Activated naive CD8-positive, alpha-beta T cell treated with anti-CD3 and anti-CD28 coated beads, Interleukin-2, amount 50 U/mL, for 24 hours (primary cell): ENCODE measurements around the gene PFN1.
"Not testable (repeated sequence)": the region's sequence is repeated elsewhere in the genome, so short reads cannot be mapped to it uniquely, and the experiment has no call there.

ENCODE experiments used
- ATAC-seq: fragments of 150-1000 bp; cut with Tn5 transposase; one replicate; pipeline ENCODE4 v1.10.0; 2021
- DNase-seq: peaks from one replicate; pipeline ENCODE4 v3.0.0; 2021
- H3K27ac Mint-ChIP-seq: one replicate; pipeline ENCODE4 v1.8.0; 2021; ENCODE audit warnings: mild to moderate bottlenecking, mixed read lengths
- H3K27me3 Mint-ChIP-seq: one replicate; pipeline ENCODE4 v1.8.0; 2021; ENCODE audit warnings: mixed read lengths
- H3K36me3 Mint-ChIP-seq: one replicate; pipeline ENCODE4 v1.8.0; 2021; ENCODE audit warnings: low read depth, mixed read lengths
- H3K4me1 Mint-ChIP-seq: one replicate; pipeline ENCODE4 v1.8.0; 2021; ENCODE audit warnings: mixed read lengths
- H3K4me3 Mint-ChIP-seq: one replicate; pipeline ENCODE4 v1.8.0; 2021; ENCODE audit warnings: mild to moderate bottlenecking, moderate library complexity, mixed read lengths
- H3K9me3 Mint-ChIP-seq: one replicate; pipeline ENCODE4 v1.8.0; 2021; ENCODE audit warnings: mixed read lengths

PFN1 gene

DNA sequence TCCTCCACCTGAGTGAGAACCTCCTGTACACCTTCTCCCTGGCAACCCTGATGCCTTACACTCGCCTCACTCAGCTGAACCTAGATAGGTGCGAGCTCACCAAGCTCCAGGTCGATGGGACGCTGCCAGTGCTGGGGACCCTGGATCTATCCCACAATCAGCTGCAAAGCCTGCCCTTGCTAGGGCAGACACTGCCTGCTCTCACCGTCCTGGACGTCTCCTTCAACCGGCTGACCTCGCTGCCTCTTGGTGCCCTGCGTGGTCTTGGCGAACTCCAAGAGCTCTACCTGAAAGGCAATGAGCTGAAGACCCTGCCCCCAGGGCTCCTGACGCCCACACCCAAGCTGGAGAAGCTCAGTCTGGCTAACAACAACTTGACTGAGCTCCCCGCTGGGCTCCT, 15.6 kb downstream of the PFN1 start:
- peaks cover 18% of the 10 kb centered on the region for H3K36me3 Mint-ChIP-seq
- H3K9me3 Mint-ChIP-seq = no peaks in the 10 kb centered on the region
- peaks cover 21% of the 10 kb centered on the region for H3K4me1 Mint-ChIP-seq
- DNase-seq (no peak), ATAC-seq (no peak)
- no peaks in the 10 kb centered on the region for H3K27me3 Mint-ChIP-seq
- H3K27ac Mint-ChIP-seq = no peak overlapping the region
- H3K4me3 Mint-ChIP-seq = no peak overlapping the region

DNA sequence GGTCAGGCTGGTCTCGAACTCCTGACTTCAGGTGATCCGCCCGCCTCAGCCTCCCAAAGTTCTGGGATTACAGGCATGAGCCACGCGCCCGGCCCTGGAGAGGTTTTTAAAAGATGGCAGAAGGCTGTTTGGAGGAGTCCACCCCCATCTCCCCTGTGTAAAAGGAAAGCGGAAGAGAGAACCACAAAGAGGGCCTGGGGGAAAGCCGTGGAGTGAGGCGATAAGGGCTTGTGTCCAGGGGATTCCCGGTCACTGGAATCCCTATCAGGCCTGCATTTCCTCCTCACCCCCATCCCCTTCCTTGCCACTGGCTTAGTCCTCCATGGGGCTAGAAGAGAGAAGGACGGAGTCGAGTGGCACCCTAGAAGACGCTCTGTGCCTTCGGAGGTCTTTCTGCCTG, 16.4 kb downstream of the PFN1 start, which contains the start of gene GP1BA:
GP1BA (plus strand) TSS at position 315 of the 400 bp plus-strand sequence. CDS start 328 bp downstream, outside the sequence.
- DNase-seq = no peak
- peaks cover 15% of the 10 kb centered on the region for H3K36me3 Mint-ChIP-seq
- peaks cover 20% of the 10 kb centered on the region for H3K4me1 Mint-ChIP-seq
- H3K27me3 Mint-ChIP-seq = no peaks in the 10 kb centered on the region
- ATAC-seq = no peak
- H3K4me3 Mint-ChIP-seq = no peak within 1 kb of the TSS
- no peak within 1 kb of the TSS for H3K27ac Mint-ChIP-seq
- H3K9me3 Mint-ChIP-seq = no peaks in the 10 kb centered on the region

DNA sequence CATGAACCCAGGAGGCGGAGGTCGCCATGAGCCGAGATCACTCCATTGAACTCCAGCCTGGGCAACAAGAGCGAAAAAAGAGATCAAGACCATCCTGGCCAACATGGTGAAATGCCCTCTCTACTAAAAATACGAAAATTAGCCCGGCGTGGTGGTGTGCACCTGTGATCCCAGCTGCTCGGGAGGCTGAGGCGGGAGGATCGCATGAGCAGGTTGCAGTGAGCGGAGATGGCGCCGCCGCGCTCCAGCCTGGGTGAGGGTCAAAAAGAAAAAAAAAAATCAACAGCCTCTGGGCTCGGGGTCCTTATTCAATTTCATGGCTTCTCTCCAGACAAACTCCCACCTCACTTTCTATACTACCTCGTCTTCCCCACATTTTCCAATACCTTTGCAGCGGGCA, 19.4 kb downstream of the PFN1 start:
- Mint-ChIP-seq H3K9me3 (no peaks in the 10 kb centered on the region), H3K27me3 (no peaks in the 10 kb centered on the region), H3K27ac (no peak overlapping the region), H3K4me1 (peaks cover 7% of the 10 kb centered on the region), H3K4me3 (no peak overlapping the region), H3K36me3 (peaks cover 8% of the 10 kb centered on the region)
- DNase-seq (no peak), ATAC-seq (no peak)

DNA sequence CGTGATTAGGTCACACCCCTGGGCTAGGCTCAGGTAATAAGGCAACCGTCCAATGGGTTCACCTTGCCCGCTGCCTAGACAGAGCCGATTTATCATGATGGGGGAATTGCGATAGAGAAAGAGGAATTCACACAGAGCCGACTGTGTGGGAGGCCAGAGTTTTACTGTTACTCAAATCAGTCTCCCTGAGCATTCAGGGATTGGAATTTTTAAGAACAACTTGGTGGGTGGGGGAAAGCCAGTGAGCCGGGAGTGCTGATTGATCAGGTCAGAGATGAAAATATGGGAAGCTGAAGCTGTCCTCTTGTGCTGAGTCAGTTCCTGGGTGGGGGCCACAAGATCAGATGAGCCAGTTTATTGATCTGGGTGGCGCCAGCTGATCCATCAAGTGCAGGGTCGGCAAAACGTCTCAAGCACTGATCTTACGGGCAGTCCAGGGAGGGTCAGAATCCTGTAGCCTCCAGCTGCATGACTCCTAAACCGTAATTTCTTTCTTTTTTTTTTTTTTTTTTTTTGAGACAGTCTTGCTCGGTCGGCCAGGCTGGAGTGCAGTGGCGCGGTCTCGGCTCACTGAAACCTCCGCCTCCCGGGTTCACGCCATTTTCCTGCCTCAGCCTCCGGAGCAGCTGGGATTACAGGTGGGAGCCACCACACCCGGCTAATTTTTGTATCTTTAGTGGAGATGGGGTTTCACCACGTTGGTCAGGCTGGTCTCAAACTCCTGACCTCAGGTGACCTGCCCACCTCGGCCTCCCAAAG, 21.6 kb downstream of the PFN1 start:
- not testable (repeated sequence) for H3K27ac Mint-ChIP-seq, H3K36me3 Mint-ChIP-seq, ATAC-seq, H3K4me1 Mint-ChIP-seq, H3K4me3 Mint-ChIP-seq, DNase-seq, H3K9me3 Mint-ChIP-seq, H3K27me3 Mint-ChIP-seq

DNA sequence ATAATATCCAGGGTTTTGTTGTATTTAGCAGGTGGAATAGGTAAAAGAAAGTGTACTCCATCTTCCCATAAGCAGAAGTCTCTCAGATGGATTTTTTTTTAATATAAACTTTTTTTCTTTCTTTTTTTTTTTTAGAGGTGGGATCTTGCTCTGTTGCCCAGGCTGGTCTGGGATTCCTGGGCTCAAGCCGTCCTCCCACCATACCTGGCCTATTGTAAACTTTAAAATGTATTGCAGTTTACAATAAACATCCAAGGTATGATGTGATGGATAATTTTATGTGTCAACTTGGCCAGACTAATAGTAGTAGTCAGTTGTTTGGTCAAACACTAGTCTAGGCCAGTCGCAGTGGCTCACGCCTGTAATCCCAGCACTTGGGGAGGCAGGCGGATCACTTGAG, 27.0 kb downstream of the PFN1 start:
- Mint-ChIP-seq H3K4me1 (no peaks in the 10 kb centered on the region), H3K4me3 (no peak overlapping the region), H3K36me3 (no peaks in the 10 kb centered on the region), H3K9me3 (no peaks in the 10 kb centered on the region), H3K27me3 (no peaks in the 10 kb centered on the region), H3K27ac (no peak overlapping the region)
- ATAC-seq (no peak), DNase-seq (no peak)

DNA sequence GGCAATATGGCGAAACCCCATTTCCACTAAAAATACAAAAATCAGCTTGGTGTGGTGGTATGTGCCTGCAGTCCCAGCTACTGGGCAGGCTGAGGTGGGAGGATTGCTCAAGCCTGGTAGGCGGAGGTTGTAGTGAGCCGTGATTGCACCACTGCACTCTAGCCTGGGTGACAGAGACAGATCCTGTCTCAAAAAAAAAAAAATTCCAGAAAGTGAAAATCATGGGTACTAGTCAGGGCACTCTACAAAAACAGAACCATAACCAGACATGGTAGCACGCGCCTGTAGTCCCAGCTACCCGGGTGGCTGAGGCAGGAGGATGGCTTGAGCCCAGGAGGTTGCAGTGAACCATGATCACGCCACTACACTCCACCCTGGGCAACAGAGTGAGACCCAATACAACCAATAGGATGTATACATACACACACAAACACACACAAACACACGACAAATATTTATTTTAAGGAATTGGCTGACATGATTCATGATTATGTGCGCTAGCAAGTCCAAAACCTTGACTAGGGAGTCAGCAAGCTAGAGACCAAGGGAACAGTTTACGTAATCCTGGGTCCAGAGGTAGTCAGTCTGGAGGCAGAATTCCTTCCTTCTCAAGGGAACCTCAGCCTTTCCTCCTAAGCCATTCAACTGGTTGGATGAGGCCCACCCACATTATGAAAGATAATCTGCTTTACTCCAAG, 27.8 kb downstream of the PFN1 start:
- Mint-ChIP-seq H3K27me3 (no peaks in the 10 kb centered on the region), H3K4me1 (no peaks in the 10 kb centered on the region), H3K4me3 (no peak overlapping the region), H3K36me3 (no peaks in the 10 kb centered on the region), H3K9me3 (no peaks in the 10 kb centered on the region), H3K27ac (no peak overlapping the region)
- ATAC-seq = no peak
- no peak for DNase-seq

DNA sequence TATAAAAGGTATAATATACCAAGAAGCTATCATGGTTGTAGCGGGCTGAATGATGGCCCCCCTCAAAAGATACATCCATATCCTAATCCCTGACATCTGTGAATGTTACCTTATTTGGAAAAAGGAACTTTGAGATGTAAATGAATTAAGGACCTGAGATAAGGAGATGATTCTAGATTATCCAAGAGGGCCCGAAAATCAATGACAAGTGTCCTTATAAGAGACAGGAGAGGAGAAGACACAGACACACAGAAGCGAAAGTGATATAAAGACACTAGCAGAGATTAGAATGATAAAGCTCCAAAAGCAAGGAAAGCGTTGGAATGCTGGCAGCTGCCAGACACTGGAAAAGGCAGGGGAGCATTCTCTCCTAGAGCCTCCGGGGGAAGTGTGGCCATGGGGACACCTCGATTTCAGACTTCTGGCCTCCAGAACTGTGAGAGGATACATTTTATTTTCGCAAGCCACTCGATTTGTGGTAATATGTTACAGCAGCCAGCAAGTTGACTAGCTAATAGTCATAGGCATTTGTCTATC, 28.8 kb downstream of the PFN1 start:
- Mint-ChIP-seq H3K4me1 (no peaks in the 10 kb centered on the region), H3K9me3 (no peaks in the 10 kb centered on the region), H3K4me3 (no peak overlapping the region), H3K27ac (no peak overlapping the region), H3K36me3 (no peaks in the 10 kb centered on the region), H3K27me3 (no peaks in the 10 kb centered on the region)
- ATAC-seq (no peak), DNase-seq (no peak)

DNA sequence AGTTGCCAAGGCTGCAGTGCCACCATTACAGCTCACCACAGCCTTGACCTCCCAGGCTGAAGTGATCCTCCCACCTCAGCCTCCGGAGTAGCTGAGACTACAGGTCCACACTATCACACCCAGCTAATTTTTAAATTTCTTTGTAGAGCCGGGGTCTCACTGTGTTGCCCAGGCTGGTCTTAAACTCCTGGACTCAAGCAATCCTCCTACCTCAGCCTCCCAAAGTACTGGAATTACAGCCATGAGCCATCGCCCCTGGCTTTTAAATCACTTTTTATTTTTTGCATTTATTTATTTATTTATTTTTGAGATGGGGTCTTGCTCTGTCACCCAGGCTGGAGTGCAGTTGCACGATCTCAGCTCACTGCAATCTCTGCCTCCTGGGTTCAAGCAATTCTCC, 33.8 kb downstream of the PFN1 start:
- not testable (repeated sequence) for H3K9me3 Mint-ChIP-seq, H3K4me3 Mint-ChIP-seq, H3K4me1 Mint-ChIP-seq, ATAC-seq, DNase-seq, H3K27me3 Mint-ChIP-seq, H3K36me3 Mint-ChIP-seq, H3K27ac Mint-ChIP-seq

DNA sequence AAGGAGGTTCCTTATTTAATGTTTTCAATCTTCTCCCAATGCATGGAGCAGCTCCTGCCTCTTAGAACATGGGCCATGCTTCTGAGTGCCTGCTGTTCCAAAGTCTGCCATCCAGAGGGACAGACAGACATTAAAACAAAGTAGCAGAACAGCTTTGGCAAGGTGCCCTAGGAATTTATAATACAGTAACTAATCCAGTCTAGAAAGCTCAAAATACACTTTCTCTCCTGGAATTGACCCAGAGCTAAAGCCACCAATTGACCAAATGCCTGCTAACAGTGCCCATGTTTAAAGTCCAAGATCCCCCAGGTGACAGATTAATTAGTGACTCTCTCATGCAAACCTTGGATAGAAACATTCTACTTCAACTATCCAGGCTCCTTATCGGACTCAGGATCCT, 34.3 kb downstream of the PFN1 start:
- Mint-ChIP-seq H3K27ac (no peak overlapping the region), H3K4me1 (no peaks in the 10 kb centered on the region), H3K27me3 (peaks cover 3% of the 10 kb centered on the region), H3K4me3 (no peak overlapping the region), H3K9me3 (no peaks in the 10 kb centered on the region), H3K36me3 (no peaks in the 10 kb centered on the region)
- DNase-seq (no peak), ATAC-seq (no peak)

DNA sequence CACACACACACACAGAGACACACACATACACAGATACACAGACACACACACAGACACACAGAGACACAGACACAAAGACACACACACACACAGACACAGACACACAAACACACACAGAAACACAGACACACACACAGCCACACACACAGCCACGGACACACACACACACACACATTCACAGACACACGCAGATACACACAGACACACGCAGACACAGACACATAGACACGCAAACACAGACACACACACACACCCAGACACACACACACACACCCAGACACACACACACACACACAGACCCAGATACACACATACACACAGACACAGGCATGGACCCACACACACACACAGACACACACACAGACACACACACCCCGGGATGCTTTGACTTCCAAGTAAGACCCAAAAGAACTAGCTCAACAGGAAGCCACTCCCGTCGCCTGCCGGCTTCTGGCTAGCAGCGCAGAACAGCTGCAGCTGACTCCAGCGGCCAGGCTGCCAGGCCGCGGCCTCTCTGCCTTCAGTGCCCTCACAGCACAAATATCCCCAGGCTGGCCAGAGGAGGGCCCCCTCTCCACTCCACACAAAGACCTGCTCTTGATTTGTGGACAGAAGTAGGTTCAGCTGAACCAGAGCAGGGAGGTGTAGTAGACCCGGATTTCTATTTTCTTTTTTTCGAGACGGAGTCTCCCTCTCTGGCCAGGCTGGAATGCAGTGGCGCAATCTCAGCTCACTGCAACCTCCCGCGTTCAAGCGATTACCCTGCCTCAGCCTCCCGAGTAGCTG, 39.4 kb downstream of the PFN1 start:
- DNase-seq (peak; percentile 72), ATAC-seq (peak; percentile 99)
- Mint-ChIP-seq H3K9me3 (no peaks in the 10 kb centered on the region), H3K36me3 (no peaks in the 10 kb centered on the region), H3K27ac (no peak overlapping the region), H3K4me1 (no peaks in the 10 kb centered on the region), H3K4me3 (no peak overlapping the region), H3K27me3 (peaks cover 3% of the 10 kb centered on the region)

DNA sequence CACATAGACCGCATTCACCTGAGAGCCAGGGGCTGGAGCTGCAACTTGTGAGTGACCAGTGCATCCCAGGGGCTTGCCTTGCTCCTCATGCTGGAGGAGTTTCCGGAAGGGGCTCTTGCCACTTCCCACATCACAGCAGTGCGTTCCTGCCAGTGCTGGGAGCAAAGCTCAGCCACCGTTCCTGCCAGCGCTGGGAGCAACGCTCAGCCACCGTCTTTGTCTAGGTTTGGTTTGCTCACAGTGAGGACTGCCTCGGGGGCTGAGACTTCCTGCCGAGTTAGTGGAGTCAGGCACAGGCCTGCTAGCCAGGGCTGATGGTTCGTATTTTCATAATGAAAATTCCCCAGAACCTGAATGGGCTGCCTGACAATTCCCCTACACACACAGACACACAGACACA, 40.0 kb downstream of the PFN1 start:
- Mint-ChIP-seq H3K4me3 (no peak overlapping the region), H3K36me3 (no peaks in the 10 kb centered on the region), H3K27ac (no peak overlapping the region), H3K9me3 (no peaks in the 10 kb centered on the region), H3K27me3 (peaks cover 3% of the 10 kb centered on the region), H3K4me1 (peaks cover 5% of the 10 kb centered on the region)
- DNase-seq = no peak
- no peak for ATAC-seq

DNA sequence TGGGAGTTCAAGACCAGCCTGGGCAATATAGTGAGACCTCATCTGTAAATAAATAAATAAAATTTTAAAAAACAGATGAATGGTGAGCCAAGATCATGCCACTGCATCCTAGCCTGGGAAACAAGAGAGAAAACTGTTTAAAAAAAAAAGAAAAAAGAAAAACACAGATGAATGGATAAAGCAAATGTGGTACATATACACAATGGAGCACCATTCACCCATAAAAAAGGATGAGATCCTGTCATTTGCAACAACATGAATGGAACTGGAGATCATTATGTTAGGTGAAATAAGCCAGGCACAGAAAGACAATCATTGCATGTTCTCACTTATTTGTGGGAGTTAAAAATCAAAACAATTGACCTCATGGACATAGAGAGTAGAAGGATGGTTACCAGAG, 41.7 kb downstream of the PFN1 start:
- H3K9me3 Mint-ChIP-seq, H3K27me3 Mint-ChIP-seq, H3K4me3 Mint-ChIP-seq, DNase-seq, H3K36me3 Mint-ChIP-seq, ATAC-seq, H3K27ac Mint-ChIP-seq: not testable (repeated sequence)
- peaks cover 16% of the 10 kb centered on the region for H3K4me1 Mint-ChIP-seq

DNA sequence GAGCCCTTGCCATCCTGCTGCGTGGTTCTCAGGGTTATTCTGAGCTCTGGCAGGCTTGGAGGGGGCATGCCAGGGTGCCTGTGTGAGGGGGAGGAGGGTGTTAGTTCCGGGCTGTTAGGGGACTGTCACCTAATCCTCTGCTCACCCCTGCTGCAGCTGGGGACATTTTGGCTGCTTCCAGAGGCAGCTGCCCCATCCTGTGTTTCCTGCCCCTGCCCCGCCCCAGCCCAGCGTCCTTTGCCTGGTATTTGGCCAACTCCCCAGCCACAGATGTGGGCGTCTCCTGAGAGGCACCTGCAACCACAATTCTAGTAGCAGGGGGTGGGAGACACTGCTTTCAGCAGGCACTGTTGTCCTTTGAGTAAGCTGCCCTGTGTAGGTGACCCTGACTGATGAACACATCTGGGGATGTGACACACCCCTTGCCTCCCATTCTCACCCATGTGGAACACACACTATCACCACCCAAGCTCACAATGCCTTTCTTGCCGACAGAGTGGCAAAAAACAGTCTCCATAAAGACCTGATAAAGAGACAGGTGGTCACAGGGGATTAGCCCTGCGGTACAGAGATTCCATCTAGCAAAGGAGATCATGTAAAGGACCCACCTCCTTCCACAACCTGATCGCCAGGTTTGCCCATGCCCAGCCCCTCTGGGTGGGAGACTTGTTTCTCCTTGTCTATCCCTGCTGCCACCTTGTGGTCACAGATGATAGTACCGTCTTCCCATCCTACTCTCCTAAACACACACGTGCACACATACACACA, 45.1 kb downstream of the PFN1 start, which contains the start of gene CHRNE:
CHRNE (minus strand) TSS at position 48 of the 768 bp plus-strand sequence; CDS start at position 13, 35 bp downstream.
- H3K27ac Mint-ChIP-seq = peak within 1 kb of the TSS; percentile 17
- no peaks in the 10 kb centered on the region for H3K27me3 Mint-ChIP-seq
- ATAC-seq = peak; percentile 51
- peak; percentile 82 for DNase-seq
- no peaks in the 10 kb centered on the region for H3K36me3 Mint-ChIP-seq
- peak within 1 kb of the TSS; percentile 53 for H3K4me3 Mint-ChIP-seq
- peaks cover 39% of the 10 kb centered on the region for H3K4me1 Mint-ChIP-seq
- no peaks in the 10 kb centered on the region for H3K9me3 Mint-ChIP-seq

DNA sequence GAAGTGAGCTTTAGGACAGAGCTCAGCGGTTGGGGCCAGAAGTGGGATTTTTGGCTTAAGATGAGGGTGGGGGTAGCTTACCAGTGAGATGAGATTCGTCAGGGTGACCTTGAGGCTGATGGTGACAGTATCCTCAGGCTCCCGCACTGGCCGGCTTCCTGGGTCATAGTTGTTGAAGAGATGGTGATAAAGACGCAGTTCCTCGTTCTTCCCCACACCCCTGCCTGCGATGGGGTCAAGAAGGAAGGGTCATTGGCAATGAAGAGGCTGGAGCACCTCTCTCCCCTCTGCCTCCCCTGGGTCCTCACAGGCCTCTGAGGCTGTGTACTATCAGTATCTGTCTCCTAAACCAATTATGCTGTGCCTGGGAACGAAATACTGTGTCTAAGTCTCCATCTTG, 45.8 kb downstream of the PFN1 start:
- DNase-seq (no peak), ATAC-seq (no peak)
- Mint-ChIP-seq H3K9me3 (no peaks in the 10 kb centered on the region), H3K27me3 (no peaks in the 10 kb centered on the region), H3K36me3 (no peaks in the 10 kb centered on the region), H3K27ac (peak overlapping the region; percentile 12), H3K4me1 (peaks cover 39% of the 10 kb centered on the region), H3K4me3 (no peak overlapping the region)
